HUES48 (cell line): ENCODE data around the gene ZNF646.
A peak's percentile ranks its signal among the peaks of the same experiment; 100 is the strongest.

ENCODE experiments used
- H3K27ac ChIP-seq: one replicate; pipeline ENCODE4 v1.7.0; 2013; ENCODE audit warnings: low read depth, low read length, inconsistent platforms
- H3K27me3 ChIP-seq: 2 replicates; pipeline ENCODE4 v1.6.1; 2013; ENCODE audit warnings: mild to moderate bottlenecking, low read length; ENCODE audit not compliant: control insufficient read depth, insufficient read depth
- H3K36me3 ChIP-seq: 2 replicates; pipeline ENCODE4 v1.6.1; 2013; ENCODE audit warnings: low read length; ENCODE audit not compliant: control insufficient read depth, insufficient read depth
- H3K4me1 ChIP-seq: 2 replicates; pipeline ENCODE4 v1.6.1; 2013; ENCODE audit warnings: mild to moderate bottlenecking, low read length; ENCODE audit not compliant: control insufficient read depth, insufficient read depth
- H3K4me3 ChIP-seq: 2 replicates; pipeline ENCODE4 v1.5.1; 2013; ENCODE audit warnings: mild to moderate bottlenecking, low read depth, low read length
- H3K9ac ChIP-seq: 2 replicates; pipeline ENCODE4 v1.6.1; 2013; ENCODE audit warnings: mild to moderate bottlenecking, low read depth, low read length, moderate library complexity
- H3K9me3 ChIP-seq: 2 replicates; pipeline ENCODE4 v1.6.1; 2013; ENCODE audit warnings: low read length; ENCODE audit not compliant: control insufficient read depth, insufficient read depth

Gene ZNF646

DNA sequence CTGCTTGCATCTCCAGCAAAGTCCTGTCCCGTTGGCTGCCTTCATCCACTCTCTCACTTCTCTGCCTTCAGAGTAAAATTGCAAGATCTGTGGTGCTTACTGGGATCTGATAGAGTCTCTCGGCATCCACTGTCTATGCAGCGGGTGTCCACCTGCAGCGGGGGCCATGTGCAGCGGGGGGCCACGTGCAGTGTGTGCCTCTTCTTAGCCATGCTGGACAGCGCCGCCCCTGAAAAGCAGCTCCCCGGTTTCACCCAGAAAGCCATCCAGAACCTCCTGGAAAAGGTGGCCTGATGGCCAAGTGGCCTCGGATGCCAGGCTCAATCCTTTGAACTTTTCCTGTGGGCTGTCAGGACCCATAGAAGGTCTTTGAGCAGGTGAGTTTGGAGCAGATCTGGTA is 31.4 kb upstream of the ZNF646 start:
- Histone ChIP-seq H3K9ac (no peak overlapping the region), H3K9me3 (no peaks in the 10 kb centered on the region), H3K4me3 (peak overlapping the region; percentile 69), H3K36me3 (peaks cover 23% of the 10 kb centered on the region; the same call in 1 of the 2 replicates), H3K27ac (no peak overlapping the region), H3K27me3 (no peaks in the 10 kb centered on the region), H3K4me1 (peaks cover 5% of the 10 kb centered on the region; the same call in 1 of the 2 replicates)

- Histone ChIP-seq H3K36me3 (peaks cover 19% of the 10 kb centered on the region; the same call in 1 of the 2 replicates), H3K27me3 (no peaks in the 10 kb centered on the region), H3K4me1 (peaks cover 5% of the 10 kb centered on the region; the same call in 1 of the 2 replicates), H3K27ac (no peak overlapping the region), H3K9me3 (no peaks in the 10 kb centered on the region), H3K9ac (no peak overlapping the region), H3K4me3 (no peak overlapping the region)
Observed at GRCh38 chr16:31043352-31043751, 30.9 kb upstream of the ZNF646 start.

DNA sequence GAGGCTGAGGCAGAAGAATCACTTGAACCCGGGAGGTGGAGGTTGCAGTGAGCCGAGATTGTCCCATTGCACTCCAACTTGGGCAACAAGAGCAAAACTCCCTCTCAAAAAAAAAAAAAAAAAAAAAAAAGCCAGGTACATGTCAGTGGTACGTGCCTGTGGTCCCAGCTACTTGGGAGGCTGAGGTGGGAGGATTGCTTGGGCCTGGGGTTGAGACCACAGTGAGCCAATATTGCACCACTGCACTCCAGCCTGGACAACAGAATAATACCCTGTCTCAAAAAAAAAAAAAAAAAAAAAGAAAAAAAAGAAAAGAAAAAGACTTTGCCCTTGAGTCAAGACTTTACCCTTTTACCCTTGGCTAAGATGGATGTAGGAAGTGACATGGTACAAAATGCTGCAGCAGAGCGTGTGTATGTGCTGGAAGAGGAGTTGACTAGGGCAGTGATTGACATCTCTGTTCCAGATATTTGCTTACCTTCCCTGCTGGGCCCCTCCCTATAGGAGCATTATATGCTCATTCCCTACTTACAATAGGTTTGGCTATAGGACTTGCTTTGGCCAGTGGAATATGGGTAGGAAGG is 30.2 kb upstream of the ZNF646 start:
- no peak overlapping the region for H3K9ac ChIP-seq
- H3K27ac ChIP-seq = no peak overlapping the region
- peaks cover 5% of the 10 kb centered on the region; the same call in 1 of the 2 replicates for H3K4me1 ChIP-seq
- H3K9me3 ChIP-seq = no peaks in the 10 kb centered on the region
- no peak overlapping the region for H3K4me3 ChIP-seq
- H3K27me3 ChIP-seq = no peaks in the 10 kb centered on the region
- H3K36me3 ChIP-seq = peaks cover 13% of the 10 kb centered on the region; the same call in 1 of the 2 replicates

GRCh38 chr16:31050280-31051030 is 23.8 kb upstream of the ZNF646 start:
- Histone ChIP-seq H3K4me1 (peaks cover 4% of the 10 kb centered on the region; the same call in 1 of the 2 replicates), H3K9me3 (no peaks in the 10 kb centered on the region), H3K4me3 (no peak overlapping the region), H3K27me3 (no peaks in the 10 kb centered on the region), H3K36me3 (no peaks in the 10 kb centered on the region), H3K9ac (no peak overlapping the region), H3K27ac (no peak overlapping the region)

DNA sequence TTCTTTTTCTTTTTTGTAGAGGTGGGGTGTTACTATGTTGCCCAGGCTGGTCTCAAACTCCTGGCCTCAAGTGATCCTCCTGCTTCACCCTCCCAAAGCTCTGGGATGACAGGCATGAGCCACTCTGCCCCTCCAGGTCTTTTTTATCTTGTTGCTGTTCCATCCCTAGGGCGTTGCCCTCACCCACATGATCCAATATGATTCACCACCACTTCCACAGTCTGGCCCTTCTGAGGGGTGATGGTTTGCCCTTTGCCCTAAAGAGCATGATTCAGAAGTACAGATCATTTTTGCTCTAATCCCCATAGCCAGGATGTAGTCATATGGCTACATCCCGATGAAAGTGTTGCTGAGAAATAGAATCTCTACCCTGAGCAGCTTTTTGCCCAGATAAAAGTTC is 22.1 kb upstream of the ZNF646 start:
- Histone ChIP-seq H3K9me3 (no peaks in the 10 kb centered on the region), H3K36me3 (no peaks in the 10 kb centered on the region), H3K27ac (no peak overlapping the region), H3K4me3 (no peak overlapping the region), H3K9ac (no peak overlapping the region), H3K4me1 (peaks cover 4% of the 10 kb centered on the region; the same call in 1 of the 2 replicates), H3K27me3 (no peaks in the 10 kb centered on the region)

DNA sequence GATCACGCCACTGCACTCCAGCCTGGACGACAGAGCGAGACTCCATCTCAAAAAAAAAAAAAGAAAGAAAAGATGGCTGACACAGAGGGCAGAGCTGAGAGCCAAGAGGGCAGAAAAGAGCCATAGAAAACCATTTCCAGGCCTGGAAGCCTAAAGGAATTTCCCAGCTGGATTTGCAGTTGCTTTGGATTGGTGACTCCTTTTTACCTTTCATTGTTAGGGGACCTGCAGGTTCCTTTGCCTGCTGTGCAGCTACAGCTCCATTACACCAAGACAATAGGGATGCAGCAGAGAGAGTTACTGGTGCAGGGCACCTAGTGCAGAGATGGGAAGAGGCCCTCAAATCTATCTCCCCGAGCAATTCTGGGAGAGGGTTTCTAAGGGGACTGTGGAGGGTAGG is 18.6 kb upstream of the ZNF646 start:
- no peak overlapping the region for H3K9ac ChIP-seq
- H3K9me3 ChIP-seq = no peaks in the 10 kb centered on the region
- H3K4me1 ChIP-seq = no peaks in the 10 kb centered on the region
- no peak overlapping the region for H3K4me3 ChIP-seq
- H3K36me3 ChIP-seq = peaks cover 5% of the 10 kb centered on the region
- H3K27ac ChIP-seq = no peak overlapping the region
- H3K27me3 ChIP-seq = no peaks in the 10 kb centered on the region

DNA sequence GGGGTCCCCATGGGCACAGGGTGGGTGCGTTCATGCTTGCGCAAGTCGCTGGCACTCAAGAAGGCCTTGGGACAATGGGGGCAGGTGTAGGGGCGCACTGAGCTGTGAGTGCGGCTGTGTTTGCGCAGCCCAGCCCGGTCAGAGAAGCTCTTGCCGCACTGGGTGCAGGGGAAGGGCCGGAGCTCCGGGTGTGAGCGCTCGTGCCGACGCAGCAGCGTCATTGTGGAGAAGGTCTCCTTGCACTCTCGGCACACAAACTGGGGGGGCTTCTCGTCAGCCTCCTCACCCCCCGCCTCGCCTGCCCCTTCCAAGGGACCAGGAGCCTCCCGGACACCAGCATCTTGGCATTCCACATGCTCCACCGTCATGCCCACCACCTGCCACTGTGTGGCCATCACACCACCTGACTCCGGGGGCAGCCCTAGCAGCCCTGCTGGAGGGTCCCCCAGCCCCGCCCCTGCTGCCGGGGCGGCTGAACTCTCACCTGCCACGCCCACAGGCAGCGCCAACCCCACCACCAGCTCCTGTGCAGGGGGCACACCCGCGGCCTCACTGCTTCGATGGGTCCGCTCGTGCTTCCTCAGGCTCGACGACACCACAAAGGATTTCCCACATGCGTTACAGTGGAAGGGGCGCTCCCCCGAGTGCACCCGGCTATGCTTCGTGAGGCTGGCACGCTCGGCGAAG is 13.0 kb upstream of the ZNF646 start:
- no peaks in the 10 kb centered on the region for H3K4me1 ChIP-seq
- H3K36me3 ChIP-seq = peaks cover 38% of the 10 kb centered on the region
- H3K27me3 ChIP-seq = no peaks in the 10 kb centered on the region
- no peaks in the 10 kb centered on the region for H3K9me3 ChIP-seq
- H3K27ac ChIP-seq = no peak overlapping the region
- H3K4me3 ChIP-seq = no peak overlapping the region
- H3K9ac ChIP-seq = no peak overlapping the region

DNA sequence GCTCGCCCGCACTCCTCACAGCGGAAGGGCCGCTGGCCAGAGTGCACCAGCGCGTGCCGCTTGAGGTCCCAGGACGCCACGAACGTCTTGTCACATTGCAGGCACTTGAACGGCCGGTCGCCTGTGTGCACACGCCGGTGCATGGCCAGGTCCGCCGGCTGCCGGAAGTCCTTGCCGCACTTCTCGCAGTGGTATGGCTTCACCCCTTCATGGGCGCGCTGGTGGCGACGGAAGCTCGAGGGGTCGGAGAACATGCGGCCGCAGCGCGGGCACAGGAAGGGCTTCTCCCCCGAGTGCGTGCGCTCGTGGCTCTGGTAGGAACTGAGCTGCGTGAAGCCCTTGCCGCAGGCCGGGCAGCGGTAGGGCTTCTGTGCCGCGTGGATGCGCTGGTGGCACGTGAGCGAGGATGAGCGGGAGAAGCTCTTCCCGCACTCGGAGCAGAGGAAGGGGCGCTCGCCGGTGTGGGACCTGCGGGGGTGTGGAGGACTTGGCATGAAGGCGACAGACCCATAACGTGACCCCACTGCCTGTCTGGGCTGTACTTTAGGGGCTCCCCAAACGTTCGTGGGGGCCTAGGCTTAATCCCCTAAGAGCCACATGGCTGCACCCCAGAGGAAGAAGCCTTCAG is 12.3 kb upstream of the ZNF646 start:
- Histone ChIP-seq H3K4me1 (no peaks in the 10 kb centered on the region), H3K27ac (no peak overlapping the region), H3K9me3 (no peaks in the 10 kb centered on the region), H3K27me3 (no peaks in the 10 kb centered on the region), H3K36me3 (peaks cover 38% of the 10 kb centered on the region), H3K4me3 (no peak overlapping the region), H3K9ac (no peak overlapping the region)

DNA sequence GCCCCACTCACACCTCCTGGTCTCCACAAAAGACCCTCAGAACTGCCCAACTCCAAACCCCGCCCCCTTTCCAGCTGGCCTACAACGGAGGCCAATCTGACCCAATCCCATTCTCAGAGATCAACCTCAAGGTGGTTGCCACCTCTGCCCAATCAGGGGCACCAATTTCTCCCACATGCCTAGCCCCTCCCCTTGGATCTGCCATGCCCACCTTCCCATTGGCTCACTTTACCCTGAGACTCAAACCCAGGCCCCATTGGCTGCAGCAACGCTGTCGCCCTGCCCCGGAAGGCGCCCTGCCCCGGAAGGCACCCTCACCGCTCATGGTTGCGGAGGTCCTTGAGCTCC is 10.8 kb upstream of the ZNF646 start:
- H3K36me3 ChIP-seq = peaks cover 38% of the 10 kb centered on the region
- H3K9ac ChIP-seq = no peak overlapping the region
- no peak overlapping the region for H3K4me3 ChIP-seq
- H3K4me1 ChIP-seq = no peaks in the 10 kb centered on the region
- no peak overlapping the region for H3K27ac ChIP-seq
- H3K27me3 ChIP-seq = no peaks in the 10 kb centered on the region
- no peaks in the 10 kb centered on the region for H3K9me3 ChIP-seq

- no peak overlapping the region for H3K27ac ChIP-seq
Observed at GRCh38 chr16:31063843-31064611, 10.2 kb upstream of the ZNF646 start.

More at GRCh38 chr16:31063843-31064611, 10.2 kb upstream of the ZNF646 start:
- H3K4me3 ChIP-seq = no peak overlapping the region
- no peaks in the 10 kb centered on the region for H3K4me1 ChIP-seq
- H3K9ac ChIP-seq = no peak overlapping the region
- H3K36me3 ChIP-seq = peaks cover 38% of the 10 kb centered on the region
- H3K9me3 ChIP-seq = no peaks in the 10 kb centered on the region
- no peaks in the 10 kb centered on the region for H3K27me3 ChIP-seq
